ENCODE data around the gene ZFR2. TPM values are rescaled to one million over a fixed set of nuclear protein-coding genes. Genes with fewer than 3 reads are reported as not detected.

The ZFR2 gene
- total and polyA plus RNA-seq, 10 of the 15 experiments (the other 5 are each of a cell fraction or from before 2014, with no cell fraction given) = 0.18 TPM; not detected in 9

- ChIA-PET SMC1A (ENCODE audit: uncharacterized antibody, unreplicated experiment) (no interaction called here), CTCF (interaction anchor here (1.4 kb wide), 1 partner anchor 10 kb away, joined by 4 read pairs; no protein-coding TSS in a partner anchor), RAD21 (ENCODE audit: unreplicated experiment) (no interaction called here), POLR2A (no interaction called here)
- Histone ChIP-seq H3K27me3 (replicated peaks in 1 of 2; ENCODE audit: control insufficient read depth in 2 of 2, insufficient read depth in 2 of 2, low read length in 1 of 2) (no peaks in the 10 kb centered on the region), H3K27ac (ENCODE audit: control insufficient read depth, insufficient read depth) (no peak overlapping the region), H3K36me3 (ENCODE audit: control insufficient read depth in 2 of 2, insufficient read depth in 2 of 2, low read length in 1 of 2) (no peaks in the 10 kb centered on the region), H3K79me2 (ENCODE audit: control insufficient read depth, insufficient read depth, low read length) (no peaks in the 10 kb centered on the region), H3K4me1 (ENCODE audit: control insufficient read depth, insufficient read depth, low read length) (no peaks in the 10 kb centered on the region), H3K9me3 (replicated peaks; ENCODE audit: control insufficient read depth, insufficient read depth, low read length) (no peaks in the 10 kb centered on the region; the same call in 2 of the 3 replicates), H2AFZ (ENCODE audit: control insufficient read depth, low read depth, low read length) (no peak overlapping the region), H3K4me2 (ENCODE audit: control insufficient read depth, insufficient read depth) (no peak overlapping the region), H3K4me3 (no peak overlapping the region), H3K9ac (ENCODE audit: control insufficient read depth, insufficient read depth, low read length) (no peak overlapping the region), H4K20me1 (ENCODE audit: control insufficient read depth, insufficient read depth) (no peaks in the 10 kb centered on the region)
- FAIRE-seq (no peak), ATAC-seq (no peak), DNase-seq (ENCODE audit: low read depth, low spot score) (no peak)
- WGBS (ENCODE audit: insufficient coverage, insufficient replicate concordance, low lambda C conversion rate, missing lambda C conversion rate) = 55% methylated on average over 19 of the region's 19 CpGs
- no TSS peak for BruUV-seq (replicated peaks)
- TF ChIP-seq, protein P1, sequence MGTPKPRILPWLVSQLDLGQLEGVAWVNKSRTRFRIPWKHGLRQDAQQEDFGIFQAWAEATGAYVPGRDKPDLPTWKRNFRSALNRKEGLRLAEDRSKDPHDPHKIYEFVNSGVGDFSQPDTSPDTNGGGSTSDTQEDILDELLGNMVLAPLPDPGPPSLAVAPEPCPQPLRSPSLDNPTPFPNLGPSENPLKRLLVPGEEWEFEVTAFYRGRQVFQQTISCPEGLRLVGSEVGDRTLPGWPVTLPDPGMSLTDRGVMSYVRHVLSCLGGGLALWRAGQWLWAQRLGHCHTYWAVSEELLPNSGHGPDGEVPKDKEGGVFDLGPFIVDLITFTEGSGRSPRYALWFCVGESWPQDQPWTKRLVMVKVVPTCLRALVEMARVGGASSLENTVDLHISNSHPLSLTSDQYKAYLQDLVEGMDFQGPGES (IDR thresholded peaks at IDR 0.05) = no peak
- TF ChIP-seq ZNF24 (IDR thresholded peaks at IDR 0.05) = no peak
- TF ChIP-seq ZNF217 (IDR thresholded peaks at IDR 0.05) = no peak
- no peak for TF ChIP-seq SMARCA5 (IDR thresholded peaks at IDR 0.05)
- no peak for TF ChIP-seq SUPT20H (IDR thresholded peaks at IDR 0.05; ENCODE audit: borderline replicate concordance, control insufficient read depth, low read depth, low read length)
- no peak for TF ChIP-seq TAF1 (IDR thresholded peaks at IDR 0.05; ENCODE audit: borderline replicate concordance, low read depth, low read length)
- TF ChIP-seq CHD2 (IDR thresholded peaks at IDR 0.05; ENCODE audit: borderline replicate concordance, low read depth, low read length) = no peak
- TF ChIP-seq RAD51 (IDR thresholded peaks at IDR 0.05) = no peak
- no peak for TF ChIP-seq EP300 (IDR thresholded peaks at IDR 0.05; ENCODE audit: borderline replicate concordance in 1 of 2, control insufficient read depth in 1 of 2, low read depth in 2 of 2, low read length in 2 of 2)
- no peak for TF ChIP-seq HSF1 (IDR thresholded peaks at IDR 0.05; ENCODE audit: low read depth, low read length)
- TF ChIP-seq, protein P2, sequence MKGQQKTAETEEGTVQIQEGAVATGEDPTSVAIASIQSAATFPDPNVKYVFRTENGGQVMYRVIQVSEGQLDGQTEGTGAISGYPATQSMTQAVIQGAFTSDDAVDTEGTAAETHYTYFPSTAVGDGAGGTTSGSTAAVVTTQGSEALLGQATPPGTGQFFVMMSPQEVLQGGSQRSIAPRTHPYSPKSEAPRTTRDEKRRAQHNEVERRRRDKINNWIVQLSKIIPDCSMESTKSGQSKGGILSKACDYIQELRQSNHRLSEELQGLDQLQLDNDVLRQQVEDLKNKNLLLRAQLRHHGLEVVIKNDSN (IDR thresholded peaks at IDR 0.05; ENCODE audit: borderline replicate concordance, extremely low read length, insufficient read depth, low read depth, low read length) = no peak
- TF ChIP-seq RCOR1 (conservative IDR thresholded peaks at IDR 0.05; ENCODE audit: low read depth, low read length) = no peak
- in situ Hi-C loops (cut with MboI) = no loop called here
- intact Hi-C loops (cut with micrococcal nuclease; ENCODE audit: unreplicated experiment) = no loop called here
Observed at GRCh38 chr19:3831601-3832000, 37.2 kb downstream of the ZFR2 start.
